Suprapubic skin (tissue), 4 donors: ENCODE data around the gene EYA2. TPM values are rescaled to one million over a fixed set of nuclear protein-coding genes. Genes with fewer than 3 reads are reported as not detected.

Source experiments
- DNase-seq, 2 donors: peaks; one replicate each; pipeline ENCODE4 v3.0.0-alpha.2; 2019; ENCODE audit warnings: low spot score in 2 of 2
- H3K27ac ChIP-seq: fragments of 200-600 bp; sonication (generic); one replicate; pipeline ENCODE4 v1.5.1; 2019
- H3K27me3 ChIP-seq: fragments of 200-600 bp; sonication (generic); one replicate; pipeline ENCODE4 v1.5.1; 2019
- H3K36me3 ChIP-seq: fragments of 200-600 bp; sonication (generic); one replicate; pipeline ENCODE4 v1.5.1; 2019
- H3K4me1 ChIP-seq: fragments of 200-600 bp; sonication (generic); one replicate; pipeline ENCODE4 v1.5.1; 2019
- H3K4me3 ChIP-seq: fragments of 200-600 bp; sonication (generic); one replicate; pipeline ENCODE4 v1.5.1; 2019; ENCODE audit warnings: mild to moderate bottlenecking
- H3K9me3 ChIP-seq: fragments of 200-600 bp; sonication (generic); one replicate; pipeline ENCODE4 v1.5.1; 2019
- CTCF ChIP-seq, 2 donors: fragments of 200-600 bp in 1 of 2; fragments of 450-650 bp in 1 of 2; sonication (generic) in 1 of 2; IDR thresholded peaks; one replicate each; pipeline ENCODE4 v1.5.1; 2016 to 2019; ENCODE audit warnings: antibody characterized with exemption in 2 of 2, mild to moderate bottlenecking in 1 of 2, moderate library complexity in 1 of 2
- EP300 ChIP-seq: sonication (generic); formaldehyde crosslinking; IDR thresholded peaks from one replicate; pipeline ENCODE4 v1.6.1; 2017; ENCODE audit warnings: antibody characterized with exemption
- POLR2A ChIP-seq, 2 donors: fragments of 450-650 bp; IDR thresholded peaks; one replicate each; pipeline ENCODE4 v1.6.1; 2017; ENCODE audit warnings: antibody characterized with exemption in 2 of 2, mild to moderate bottlenecking in 2 of 2, moderate library complexity in 2 of 2
- POLR2AphosphoS5 ChIP-seq, 3 donors: sonication (generic); formaldehyde crosslinking; IDR thresholded peaks; one replicate each; pipeline ENCODE4 v1.6.1; 2017; ENCODE audit warnings: antibody characterized with exemption in 3 of 3
- WGBS: methylation state at CpG from one replicate; pipeline ENCODE4 v1.1.5; 2018; 5-methylcytosine and 5-hydroxymethylcytosine counted together
- total RNA-seq, 4 donors: library from RNA; depleted of rRNA; stranded (reverse); fragments of >200 nt; gene quantifications; one replicate each; pipeline ENCODE4 v1.1.0, GENCODE V29; 2016

The EYA2 gene
- total RNA-seq, 4 donors from 2014 or later: 2.3 to 4.0 (median 3.3) TPM

- Histone ChIP-seq H3K9me3 (no peaks in the 10 kb centered on the region), H3K27me3 (no peaks in the 10 kb centered on the region), H3K36me3 (no peaks in the 10 kb centered on the region), H3K4me1 (no peaks in the 10 kb centered on the region), H3K4me3 (no peak overlapping the region), H3K27ac (no peak overlapping the region)
- 73% methylated on average over 10 of the region's 10 CpGs for WGBS
- TF ChIP-seq POLR2AphosphoS5 (IDR thresholded peaks at IDR 0.05): no peak
- no peak for TF ChIP-seq EP300
- no peak for TF ChIP-seq POLR2A (IDR thresholded peaks at IDR 0.05)
- no peak for TF ChIP-seq CTCF (IDR thresholded peaks at IDR 0.05)
- DNase-seq: no peak
Observed at GRCh38 chr20:46951840-46952497, 57.3 kb downstream of the EYA2 start.

- H3K27me3 ChIP-seq: no peaks in the 10 kb centered on the region
- no peak overlapping the region for H3K4me3 ChIP-seq
- no peak overlapping the region for H3K27ac ChIP-seq
- no peaks in the 10 kb centered on the region for H3K4me1 ChIP-seq
- no peak for DNase-seq
- 96% methylated on average over 4 of the region's 4 CpGs for WGBS
- H3K36me3 ChIP-seq: no peaks in the 10 kb centered on the region
- no peaks in the 10 kb centered on the region for H3K9me3 ChIP-seq
- TF ChIP-seq POLR2AphosphoS5 (IDR thresholded peaks at IDR 0.05) (no peak), EP300 (no peak), POLR2A (IDR thresholded peaks at IDR 0.05) (no peak), CTCF (IDR thresholded peaks at IDR 0.05) (no peak)
Observed at GRCh38 chr20:46953596-46953995, 59.0 kb downstream of the EYA2 start.

GRCh38 chr20:46954490-46955038 is 59.9 kb downstream of the EYA2 start:
- WGBS: 83% methylated on average over 15 of the region's 15 CpGs
- Histone ChIP-seq H3K4me1 (no peaks in the 10 kb centered on the region), H3K4me3 (no peak overlapping the region), H3K27me3 (no peaks in the 10 kb centered on the region), H3K9me3 (no peaks in the 10 kb centered on the region), H3K27ac (no peak overlapping the region), H3K36me3 (no peaks in the 10 kb centered on the region)
- no peak for DNase-seq
- no peak for TF ChIP-seq POLR2AphosphoS5 (IDR thresholded peaks at IDR 0.05)

GRCh38 chr20:46955601-46956556 is 61.2 kb downstream of the EYA2 start:
- TF ChIP-seq CTCF (IDR thresholded peaks at IDR 0.05): no peak
- no peak for TF ChIP-seq EP300
- no peak for TF ChIP-seq POLR2A (IDR thresholded peaks at IDR 0.05)
- WGBS: 70% methylated on average over 2 of the region's 2 CpGs
- H3K4me1 ChIP-seq: no peaks in the 10 kb centered on the region
- no peak overlapping the region for H3K4me3 ChIP-seq
- no peaks in the 10 kb centered on the region for H3K36me3 ChIP-seq
- no peak overlapping the region for H3K27ac ChIP-seq
- DNase-seq: no peak
- no peaks in the 10 kb centered on the region for H3K9me3 ChIP-seq
- no peaks in the 10 kb centered on the region for H3K27me3 ChIP-seq

GRCh38 chr20:46959081-46959692 is 64.5 kb downstream of the EYA2 start:
- 50% methylated on average over 13 of the region's 13 CpGs for WGBS
- H3K27me3 ChIP-seq: no peaks in the 10 kb centered on the region
- TF ChIP-seq EP300 (no peak), CTCF (IDR thresholded peaks at IDR 0.05) (no peak), POLR2AphosphoS5 (IDR thresholded peaks at IDR 0.05) (no peak), POLR2A (IDR thresholded peaks at IDR 0.05) (no peak)
- H3K4me1 ChIP-seq: peaks cover 14% of the 10 kb centered on the region
- no peaks in the 10 kb centered on the region for H3K9me3 ChIP-seq
- no peak overlapping the region for H3K4me3 ChIP-seq
- H3K27ac ChIP-seq: no peak overlapping the region
- no peak for DNase-seq
- H3K36me3 ChIP-seq: no peaks in the 10 kb centered on the region
